ENCODE data around the gene UBA7. TPM values are rescaled to one million over a fixed set of nuclear protein-coding genes. Genes with fewer than 3 reads are reported as not detected.

The UBA7 gene
- total and polyA plus RNA-seq, 2 of the 13 experiments (the other 11 are each of a cell fraction or from before 2014, with no cell fraction given), result 9.5 to 16.5 TPM

DNA sequence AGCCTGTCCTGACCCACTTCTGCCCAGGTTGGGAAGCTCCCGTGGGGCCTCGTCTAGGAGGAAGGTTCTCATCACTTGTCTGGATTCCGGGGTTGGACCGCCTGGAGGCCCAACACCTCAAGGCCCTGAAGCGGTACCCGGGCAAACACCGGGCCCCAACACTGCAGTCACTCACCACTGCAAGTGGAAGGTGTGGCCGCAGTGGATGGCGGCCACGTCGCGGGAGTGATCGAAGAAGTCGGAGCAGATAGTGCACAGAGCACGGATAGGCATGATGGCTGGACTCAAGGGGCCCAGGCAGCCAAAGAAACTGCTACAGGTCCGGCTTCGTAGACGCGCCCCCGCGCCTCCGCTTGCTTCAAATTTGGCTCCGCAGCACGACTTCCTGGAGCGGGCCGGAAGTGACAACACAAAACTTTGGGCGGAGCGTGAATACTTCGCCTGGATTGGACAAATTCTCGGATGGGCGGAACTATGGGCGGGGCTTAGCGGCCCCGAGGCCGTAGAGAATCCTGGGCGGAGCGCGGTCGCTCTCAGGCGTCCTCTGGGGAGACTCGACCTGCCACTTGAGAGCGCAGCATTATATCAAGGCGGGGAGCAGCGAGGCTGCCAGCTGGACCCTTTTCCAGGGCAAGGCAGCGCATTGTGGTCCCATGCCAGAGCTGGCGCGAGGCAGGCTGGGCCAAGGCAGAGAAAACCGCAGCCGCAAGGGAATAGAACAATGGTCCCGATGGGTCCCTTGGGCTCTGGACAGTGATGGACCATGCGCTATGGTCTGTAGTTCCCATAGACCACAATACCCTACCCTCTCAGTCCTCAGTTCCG lies 42.6 kb upstream of the UBA7 start, which contains the start of gene TRAIP (continued):
- TF ChIP-seq ZNF891 (CRISPR knock-in tag; IDR thresholded peaks at IDR 0.05) (peak; percentile 66; the same call in 1 of the 2 replicates), KLF15 (CRISPR knock-in tag; IDR thresholded peaks at IDR 0.05; ENCODE audit: borderline replicate concordance) (no peak), ZNF136 (CRISPR knock-in tag; IDR thresholded peaks at IDR 0.05; ENCODE audit: low read depth) (no peak), MYC (CRISPR knock-in tag; IDR thresholded peaks at IDR 0.05; ENCODE audit: borderline replicate concordance) (no peak; the same call in 1 of the 2 replicates), ZNF44 (CRISPR knock-in tag; IDR thresholded peaks at IDR 0.05) (no peak), ZBTB7A (CRISPR knock-in tag; IDR thresholded peaks at IDR 0.05) (no peak), HOXA3 (CRISPR knock-in tag; IDR thresholded peaks at IDR 0.05) (peak; percentile 82), ZNF543 (CRISPR knock-in tag; IDR thresholded peaks at IDR 0.05) (no peak), SYNCRIP (IDR thresholded peaks at IDR 0.05; ENCODE audit: insufficient read depth, low read depth, low read length) (no peak), SIN3B (IDR thresholded peaks at IDR 0.05; ENCODE audit: low read length) (peak; percentile 98), MXD4 (CRISPR knock-in tag; IDR thresholded peaks at IDR 0.05) (peak; percentile 50; the same call in 1 of the 2 replicates), MNT (IDR thresholded peaks at IDR 0.05) (peak; percentile 23; the same call in 1 of the 2 replicates), ZNF143 (CRISPR knock-in tag; IDR thresholded peaks at IDR 0.05) (peak; percentile 80), HNRNPL (IDR thresholded peaks at IDR 0.05; ENCODE audit: low read depth, low read length) (0 out of 2 replicates have a peak, but pooled peaks have one; percentile 63), ZBTB3 (CRISPR knock-in tag; IDR thresholded peaks at IDR 0.05; ENCODE audit: borderline replicate concordance, low read depth) (no peak), TEAD2 (CRISPR knock-in tag; IDR thresholded peaks at IDR 0.05) (no peak), ATF7 (IDR thresholded peaks at IDR 0.05) (no peak), ATF7 (CRISPR knock-in tag; IDR thresholded peaks at IDR 0.05) (no peak), ZNF451 (CRISPR knock-in tag; IDR thresholded peaks at IDR 0.05) (no peak), NFKBIZ (CRISPR knock-in tag; IDR thresholded peaks at IDR 0.05) (no peak), ATM (IDR thresholded peaks at IDR 0.05; ENCODE audit: borderline replicate concordance) (no peak)
- TF ChIP-seq, protein P1, sequence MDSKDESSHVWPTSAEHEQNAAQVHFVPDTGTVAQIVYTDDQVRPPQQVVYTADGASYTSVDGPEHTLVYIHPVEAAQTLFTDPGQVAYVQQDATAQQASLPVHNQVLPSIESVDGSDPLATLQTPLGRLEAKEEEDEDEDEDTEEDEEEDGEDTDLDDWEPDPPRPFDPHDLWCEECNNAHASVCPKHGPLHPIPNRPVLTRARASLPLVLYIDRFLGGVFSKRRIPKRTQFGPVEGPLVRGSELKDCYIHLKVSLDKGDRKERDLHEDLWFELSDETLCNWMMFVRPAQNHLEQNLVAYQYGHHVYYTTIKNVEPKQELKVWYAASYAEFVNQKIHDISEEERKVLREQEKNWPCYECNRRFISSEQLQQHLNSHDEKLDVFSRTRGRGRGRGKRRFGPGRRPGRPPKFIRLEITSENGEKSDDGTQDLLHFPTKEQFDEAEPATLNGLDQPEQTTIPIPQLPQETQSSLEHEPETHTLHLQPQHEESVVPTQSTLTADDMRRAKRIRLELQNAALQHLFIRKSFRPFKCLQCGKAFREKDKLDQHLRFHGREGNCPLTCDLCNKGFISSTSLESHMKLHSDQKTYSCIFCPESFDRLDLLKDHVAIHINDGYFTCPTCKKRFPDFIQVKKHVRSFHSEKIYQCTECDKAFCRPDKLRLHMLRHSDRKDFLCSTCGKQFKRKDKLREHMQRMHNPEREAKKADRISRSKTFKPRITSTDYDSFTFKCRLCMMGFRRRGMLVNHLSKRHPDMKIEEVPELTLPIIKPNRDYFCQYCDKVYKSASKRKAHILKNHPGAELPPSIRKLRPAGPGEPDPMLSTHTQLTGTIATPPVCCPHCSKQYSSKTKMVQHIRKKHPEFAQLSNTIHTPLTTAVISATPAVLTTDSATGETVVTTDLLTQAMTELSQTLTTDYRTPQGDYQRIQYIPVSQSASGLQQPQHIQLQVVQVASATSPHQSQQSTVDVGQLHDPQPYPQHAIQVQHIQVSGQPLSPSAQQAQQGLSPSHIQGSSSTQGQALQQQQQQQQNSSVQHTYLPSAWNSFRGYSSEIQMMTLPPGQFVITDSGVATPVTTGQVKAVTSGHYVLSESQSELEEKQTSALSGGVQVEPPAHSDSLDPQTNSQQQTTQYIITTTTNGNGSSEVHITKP (CRISPR knock-in tag; IDR thresholded peaks at IDR 0.05; ENCODE audit: low read depth), result no peak

All from HepG2 (cell line).